ENCODE results near the gene SPOCK1. TPM values are rescaled to one million over a fixed set of nuclear protein-coding genes. Genes with fewer than 3 reads are reported as not detected.

Gene SPOCK1
- total RNA-seq, 1 experiment from 2014 or later = 9.8 TPM

DNA sequence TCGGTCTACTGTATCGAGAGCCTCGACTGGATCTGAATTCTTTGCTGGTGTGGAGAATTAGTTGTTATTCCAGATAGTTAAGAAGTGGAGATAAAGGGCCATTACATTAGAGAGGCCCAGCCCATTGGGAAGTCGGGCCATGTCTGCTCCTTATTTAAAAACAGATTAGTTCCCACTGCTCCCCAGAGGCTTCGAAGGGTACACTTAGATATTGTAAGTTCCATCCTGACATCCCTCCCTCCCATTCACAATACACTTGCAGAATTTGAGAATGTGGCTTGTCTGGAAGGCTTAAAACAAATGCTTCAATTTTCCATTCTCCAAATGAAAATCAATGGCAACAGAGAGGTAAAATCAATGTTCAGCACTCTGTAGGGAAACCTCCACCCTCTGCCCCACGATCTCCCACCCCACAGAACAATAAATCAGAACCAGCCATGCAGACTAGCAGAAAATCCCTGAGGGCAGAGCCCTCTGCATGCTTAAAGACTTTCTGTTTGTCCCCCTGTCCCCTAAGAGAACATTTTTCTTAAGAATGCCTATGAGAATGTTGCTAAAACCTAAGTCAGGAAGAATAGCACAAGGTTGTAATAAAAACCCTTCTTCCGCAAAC is 364.1 kb downstream of the SPOCK1 start:
- H3K9me3 ChIP-seq (ENCODE audit: low read length) = no peaks in the 10 kb centered on the region
- no peak overlapping the region for H3K4me3 ChIP-seq (ENCODE audit: low read length)
- no peak overlapping the region for H2AFZ ChIP-seq (ENCODE audit: low read length)
- H3K4me1 ChIP-seq (ENCODE audit: insufficient read depth, low read length) = no peaks in the 10 kb centered on the region
- no peaks in the 10 kb centered on the region for H3K79me2 ChIP-seq (ENCODE audit: low read length)
- CTCF ChIA-PET = no interaction called here
- intact Hi-C loops (cut with micrococcal nuclease) = no loop called here
- DNase-seq (no peak), ATAC-seq (no peak)
- H3K4me2 ChIP-seq (ENCODE audit: low read length) = no peak overlapping the region
- no peaks in the 10 kb centered on the region for H4K20me1 ChIP-seq (ENCODE audit: low read length)
- BruUV-seq (replicated peaks) = no TSS peak
- no peaks in the 10 kb centered on the region for H3K27me3 ChIP-seq (ENCODE audit: low read length)
- no peaks in the 10 kb centered on the region for H3F3A ChIP-seq (ENCODE audit: low read length, unreplicated experiment)
- TF ChIP-seq, protein P1, sequence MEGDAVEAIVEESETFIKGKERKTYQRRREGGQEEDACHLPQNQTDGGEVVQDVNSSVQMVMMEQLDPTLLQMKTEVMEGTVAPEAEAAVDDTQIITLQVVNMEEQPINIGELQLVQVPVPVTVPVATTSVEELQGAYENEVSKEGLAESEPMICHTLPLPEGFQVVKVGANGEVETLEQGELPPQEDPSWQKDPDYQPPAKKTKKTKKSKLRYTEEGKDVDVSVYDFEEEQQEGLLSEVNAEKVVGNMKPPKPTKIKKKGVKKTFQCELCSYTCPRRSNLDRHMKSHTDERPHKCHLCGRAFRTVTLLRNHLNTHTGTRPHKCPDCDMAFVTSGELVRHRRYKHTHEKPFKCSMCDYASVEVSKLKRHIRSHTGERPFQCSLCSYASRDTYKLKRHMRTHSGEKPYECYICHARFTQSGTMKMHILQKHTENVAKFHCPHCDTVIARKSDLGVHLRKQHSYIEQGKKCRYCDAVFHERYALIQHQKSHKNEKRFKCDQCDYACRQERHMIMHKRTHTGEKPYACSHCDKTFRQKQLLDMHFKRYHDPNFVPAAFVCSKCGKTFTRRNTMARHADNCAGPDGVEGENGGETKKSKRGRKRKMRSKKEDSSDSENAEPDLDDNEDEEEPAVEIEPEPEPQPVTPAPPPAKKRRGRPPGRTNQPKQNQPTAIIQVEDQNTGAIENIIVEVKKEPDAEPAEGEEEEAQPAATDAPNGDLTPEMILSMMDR (conservative IDR thresholded peaks at IDR 0.05; ENCODE audit: low read depth, low read length) = no peak
- no peak for TF ChIP-seq EZH2 (IDR thresholded peaks at IDR 0.05; ENCODE audit: low read length, unreplicated experiment)
- TF ChIP-seq EZH2phosphoT487 (IDR thresholded peaks at IDR 0.05; ENCODE audit: borderline replicate concordance, low read length) = no peak
- POLR2A ChIA-PET (ENCODE audit: unreplicated experiment) = no interaction called here
- no peak overlapping the region for H3K27ac ChIP-seq (ENCODE audit: low read length)
- H3K36me3 ChIP-seq (ENCODE audit: low read depth, low read length) = no peaks in the 10 kb centered on the region
- H3K9ac ChIP-seq (ENCODE audit: low read length) = no peak overlapping the region
- no peaks in the 10 kb centered on the region for H3K9me2 ChIP-seq (replicated peaks; ENCODE audit: low read length)

DNA sequence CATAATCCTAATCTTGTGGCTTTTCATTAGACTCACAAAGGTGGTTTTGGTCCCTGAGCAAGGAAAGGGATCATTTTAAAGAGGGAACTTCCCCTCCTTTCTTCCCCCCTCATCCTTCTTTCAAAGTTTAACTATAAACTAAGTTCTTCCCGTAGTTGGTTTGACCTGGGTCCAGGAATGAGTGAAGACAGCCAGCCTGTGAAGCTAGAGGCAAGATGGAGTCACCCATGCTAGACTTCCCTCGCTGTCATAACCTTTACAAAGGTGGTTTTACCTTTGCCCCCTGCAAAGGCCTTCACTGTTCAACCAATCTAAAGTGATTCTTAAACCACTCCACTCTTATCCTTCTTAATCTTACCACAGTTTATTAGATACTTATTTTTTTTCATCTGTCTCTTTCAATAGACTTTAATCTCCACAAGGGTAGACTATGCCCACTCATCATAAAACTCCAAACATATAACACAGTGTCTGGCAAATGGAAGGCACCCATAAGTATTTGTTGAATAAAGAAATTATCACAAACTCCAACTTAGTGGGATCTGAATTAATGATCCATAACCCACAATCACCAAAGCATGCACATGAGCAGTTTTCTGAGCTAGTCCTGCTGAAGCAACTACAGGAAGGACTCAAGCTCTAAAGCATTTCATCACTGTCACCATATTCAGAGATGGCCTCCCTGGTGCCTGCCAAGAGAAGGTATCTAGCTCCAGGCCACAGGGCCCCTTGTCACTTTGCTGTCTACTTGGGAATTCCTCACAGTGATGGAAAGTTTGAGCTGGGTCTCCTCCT is 369.0 kb downstream of the SPOCK1 start:
- H3F3A ChIP-seq (ENCODE audit: low read length, unreplicated experiment) = no peaks in the 10 kb centered on the region
- TF ChIP-seq, protein P1 (conservative IDR thresholded peaks at IDR 0.05; ENCODE audit: low read depth, low read length) = no peak
- TF ChIP-seq EZH2 (IDR thresholded peaks at IDR 0.05; ENCODE audit: low read length, unreplicated experiment) = no peak
- no peak for TF ChIP-seq EZH2phosphoT487 (IDR thresholded peaks at IDR 0.05; ENCODE audit: borderline replicate concordance, low read length)
- H2AFZ ChIP-seq (ENCODE audit: low read length) = no peak overlapping the region
- no peaks in the 10 kb centered on the region for H3K79me2 ChIP-seq (ENCODE audit: low read length)
- no peaks in the 10 kb centered on the region for H4K20me1 ChIP-seq (ENCODE audit: low read length)
- ChIA-PET CTCF (no interaction called here), POLR2A (ENCODE audit: unreplicated experiment) (no interaction called here)
- H3K9me2 ChIP-seq (replicated peaks; ENCODE audit: low read length) = no peaks in the 10 kb centered on the region
- H3K27ac ChIP-seq (ENCODE audit: low read length) = no peak overlapping the region
- intact Hi-C loops (cut with micrococcal nuclease) = no loop called here
- H3K36me3 ChIP-seq (ENCODE audit: low read depth, low read length) = no peaks in the 10 kb centered on the region
- H3K27me3 ChIP-seq (ENCODE audit: low read length) = no peaks in the 10 kb centered on the region
- no peak overlapping the region for H3K4me2 ChIP-seq (ENCODE audit: low read length)
- DNase-seq (no peak), ATAC-seq (no peak)
- no peaks in the 10 kb centered on the region for H3K9me3 ChIP-seq (ENCODE audit: low read length)
- BruUV-seq (replicated peaks) = no TSS peak
- H3K9ac ChIP-seq (ENCODE audit: low read length) = no peak overlapping the region
- no peak overlapping the region for H3K4me3 ChIP-seq (ENCODE audit: low read length)
- H3K4me1 ChIP-seq (ENCODE audit: insufficient read depth, low read length) = no peaks in the 10 kb centered on the region

DNA sequence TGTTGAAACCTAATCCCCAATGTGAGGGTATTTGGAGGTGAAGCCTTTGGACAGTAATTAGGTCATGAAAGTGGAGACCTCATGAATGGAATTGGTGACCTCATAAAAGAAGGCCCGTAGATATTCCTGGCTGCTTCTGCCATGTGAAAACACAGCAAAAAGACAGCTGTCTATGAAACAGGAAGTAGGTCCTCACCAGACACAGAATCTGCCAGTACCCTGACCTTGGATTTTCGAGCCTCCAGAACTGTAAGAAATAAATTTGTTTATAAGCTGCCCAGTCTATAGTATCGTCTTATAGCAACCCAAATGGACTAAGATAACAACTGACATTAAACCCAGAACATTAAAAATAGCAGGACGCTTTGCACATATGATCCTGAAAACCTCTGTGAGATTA is 371.1 kb downstream of the SPOCK1 start:
- Histone ChIP-seq H3K27me3 (ENCODE audit: low read length) (no peaks in the 10 kb centered on the region), H3K36me3 (ENCODE audit: low read depth, low read length) (no peaks in the 10 kb centered on the region), H3K9me2 (replicated peaks; ENCODE audit: low read length) (no peaks in the 10 kb centered on the region), H3K4me2 (ENCODE audit: low read length) (no peak overlapping the region), H2AFZ (ENCODE audit: low read length) (no peak overlapping the region), H3F3A (ENCODE audit: low read length, unreplicated experiment) (no peaks in the 10 kb centered on the region), H3K9ac (ENCODE audit: low read length) (no peak overlapping the region), H3K27ac (ENCODE audit: low read length) (no peak overlapping the region), H3K4me1 (ENCODE audit: insufficient read depth, low read length) (no peaks in the 10 kb centered on the region), H3K79me2 (ENCODE audit: low read length) (no peaks in the 10 kb centered on the region), H3K9me3 (ENCODE audit: low read length) (no peaks in the 10 kb centered on the region), H3K4me3 (ENCODE audit: low read length) (no peak overlapping the region), H4K20me1 (ENCODE audit: low read length) (no peaks in the 10 kb centered on the region)
- CTCF ChIA-PET = no interaction called here
- TF ChIP-seq, protein P1 (conservative IDR thresholded peaks at IDR 0.05; ENCODE audit: low read depth, low read length) = no peak
- no peak for TF ChIP-seq EZH2phosphoT487 (IDR thresholded peaks at IDR 0.05; ENCODE audit: borderline replicate concordance, low read length)
- TF ChIP-seq EZH2 (IDR thresholded peaks at IDR 0.05; ENCODE audit: low read length, unreplicated experiment) = no peak
- ATAC-seq = no peak
- POLR2A ChIA-PET (ENCODE audit: unreplicated experiment) = no interaction called here
- no TSS peak for BruUV-seq (replicated peaks)
- intact Hi-C loops (cut with micrococcal nuclease) = no loop called here
- DNase-seq = no peak
